Right lobe of liver (tissue), 4 donors: ENCODE data around the gene SLC8A1.

Experiments used
- CTCF ChIP-seq, 4 donors: fragments of 200-600 bp in 3 of 4; fragments of 450-650 bp in 1 of 4; IDR thresholded peaks; one replicate each; pipeline versions ENCODE4 v1.5.1 to v1.8.0; 2016 to 2022; ENCODE audit warnings: antibody characterized with exemption in 4 of 4, mild to moderate bottlenecking in 2 of 4
- POLR2A ChIP-seq: fragments of 450-650 bp; IDR thresholded peaks from one replicate; pipeline ENCODE4 v1.6.1; 2017; ENCODE audit warnings: antibody characterized with exemption, mild to moderate bottlenecking
- donor health status: DM: no; HTN: no; CAD: no.
- donor health status: DM: no; HTN: no; CAD: no.
- donor health status: DM: no; HTN: yes; CAD: no.

- TF ChIP-seq CTCF (IDR thresholded peaks at IDR 0.05) = no peak
- no peak for TF ChIP-seq POLR2A
Measured at GRCh38 chr2:40181855-40182254, 270.0 kb downstream of the SLC8A1 start.
